HFFc6 (cell line): ENCODE measurements around the gene PLEKHJ1. TPM values are rescaled to one million over a fixed set of nuclear protein-coding genes. Genes with fewer than 3 reads are reported as not detected.

Experiments
- DNase-seq: peaks from one replicate; pipeline ENCODE4 v3.0.0-alpha.2; 2018
- H3K27ac Mint-ChIP-seq: 2 replicates; pipeline ENCODE4 v1.8.0; 2020; ENCODE audit warnings: mild to moderate bottlenecking, mixed read lengths
- H3K27me3 Mint-ChIP-seq: 2 replicates; pipeline ENCODE4 v1.8.0; 2021; ENCODE audit warnings: mild to moderate bottlenecking, moderate library complexity, mixed read lengths; ENCODE audit not compliant: insufficient read depth
- H3K36me3 Mint-ChIP-seq: 2 replicates; pipeline ENCODE4 v1.8.0; 2021; ENCODE audit warnings: low read depth, mixed read lengths
- H3K4me1 Mint-ChIP-seq: 2 replicates; pipeline ENCODE4 v1.8.0; 2020; ENCODE audit warnings: low read depth, mixed read lengths
- H3K4me3 Mint-ChIP-seq: 2 replicates; pipeline ENCODE4 v1.8.0; 2020; ENCODE audit warnings: mild to moderate bottlenecking, moderate library complexity, mixed read lengths
- H3K9me3 Mint-ChIP-seq: 2 replicates; pipeline ENCODE4 v1.8.0; 2020; ENCODE audit warnings: mild to moderate bottlenecking, mixed read lengths
- CTCF ChIP-seq: fragments of 200-600 bp; sonication (generic); IDR thresholded peaks from 2 replicates; pipeline ENCODE4 v1.5.0; 2021; ENCODE audit warnings: antibody characterized with exemption, mild to moderate bottlenecking
- total RNA-seq, 6 experiments: library from RNA; stranded (reverse); fragmentation: NEBNext Ultra II Directional; extraction: Animal tissue kit (Norgen Biotek cat#: 25700); gene quantifications; 2 replicates in 1 of 6; 3 replicates in 5 of 6; pipeline ENCODE4 v1.2.3, GENCODE V29; 2021

The PLEKHJ1 gene
- total RNA-seq, 6 experiments from 2014 or later = 45.9 to 57.3 (median 50.2) TPM

- no peak for DNase-seq
- Mint-ChIP-seq H3K27ac (no peak overlapping the region), H3K4me1 (no peaks in the 10 kb centered on the region), H3K4me3 (no peak overlapping the region), H3K9me3 (no peaks in the 10 kb centered on the region), H3K36me3 (peaks cover 15% of the 10 kb centered on the region; the same call in 1 of the 2 replicates), H3K27me3 (peaks cover 7% of the 10 kb centered on the region)
- TF ChIP-seq CTCF = no peak
Observed at GRCh38 chr19:2226051-2226839, 9.9 kb downstream of the PLEKHJ1 start.

- DNase-seq = no peak
- peaks cover 8% of the 10 kb centered on the region for H3K27me3 Mint-ChIP-seq
- H3K4me1 Mint-ChIP-seq = no peaks in the 10 kb centered on the region
- no peak overlapping the region for H3K4me3 Mint-ChIP-seq
- peaks cover 13% of the 10 kb centered on the region; the same call in 1 of the 2 replicates for H3K36me3 Mint-ChIP-seq
- TF ChIP-seq CTCF = no peak
- no peaks in the 10 kb centered on the region for H3K9me3 Mint-ChIP-seq
- H3K27ac Mint-ChIP-seq = no peak overlapping the region
Observed at GRCh38 chr19:2225415-2226050, 10.6 kb downstream of the PLEKHJ1 start.

GRCh38 chr19:2224754-2225349 is 11.3 kb downstream of the PLEKHJ1 start:
- H3K4me3 Mint-ChIP-seq = no peak overlapping the region
- no peak for DNase-seq
- TF ChIP-seq CTCF = no peak
- H3K4me1 Mint-ChIP-seq = no peaks in the 10 kb centered on the region
- H3K36me3 Mint-ChIP-seq = peaks cover 10% of the 10 kb centered on the region; the same call in 1 of the 2 replicates
- peak overlapping the region; percentile 62 for H3K27ac Mint-ChIP-seq
- peaks cover 11% of the 10 kb centered on the region for H3K27me3 Mint-ChIP-seq
- no peaks in the 10 kb centered on the region for H3K9me3 Mint-ChIP-seq

GRCh38 chr19:2223959-2224358 is 12.2 kb downstream of the PLEKHJ1 start:
- Mint-ChIP-seq H3K27me3 (peaks cover 11% of the 10 kb centered on the region), H3K27ac (no peak overlapping the region), H3K4me1 (no peaks in the 10 kb centered on the region), H3K4me3 (no peak overlapping the region), H3K9me3 (no peaks in the 10 kb centered on the region), H3K36me3 (peaks cover 10% of the 10 kb centered on the region; the same call in 1 of the 2 replicates)
- no peak for DNase-seq
- TF ChIP-seq CTCF = no peak

- peaks cover 10% of the 10 kb centered on the region; the same call in 1 of the 2 replicates for H3K36me3 Mint-ChIP-seq
- H3K9me3 Mint-ChIP-seq = no peaks in the 10 kb centered on the region
- no peak overlapping the region for H3K27ac Mint-ChIP-seq
- no peak overlapping the region for H3K4me3 Mint-ChIP-seq
- H3K4me1 Mint-ChIP-seq = no peaks in the 10 kb centered on the region
- TF ChIP-seq CTCF = no peak
- H3K27me3 Mint-ChIP-seq = peaks cover 11% of the 10 kb centered on the region
- DNase-seq = no peak
Observed at GRCh38 chr19:2223391-2223790, 12.7 kb downstream of the PLEKHJ1 start.
